Measurements from ENCODE around the gene RASSF9. TPM values are rescaled to one million over a fixed set of nuclear protein-coding genes. Genes with fewer than 3 reads are reported as not detected.

Gene RASSF9
- total RNA-seq, 1 donor from 2014 or later: not detected

GRCh38 chr12:85865890-85866289 lies 29.7 kb upstream of the RASSF9 start:
- H3K4me1 ChIP-seq: peaks cover 5% of the 10 kb centered on the region
- no peak overlapping the region for H3K4me2 ChIP-seq
- H3K9ac ChIP-seq: no peak overlapping the region
- TF ChIP-seq CTCF (IDR thresholded peaks at IDR 0.05) (no peak), EZH2phosphoT487 (IDR thresholded peaks at IDR 0.05) (no peak)
- H3K4me3 ChIP-seq: no peak overlapping the region
- H3K27me3 Mint-ChIP-seq (ENCODE audit: insufficient read depth, low read depth): peaks cover 3% of the 10 kb centered on the region
- no peak overlapping the region for H3K27ac Mint-ChIP-seq
- no peaks in the 10 kb centered on the region for H3K79me2 ChIP-seq (ENCODE audit: low read depth)
- H3K4me3 Mint-ChIP-seq: no peak overlapping the region
- H4K20me1 ChIP-seq (ENCODE audit: low read depth): no peaks in the 10 kb centered on the region
- DNase-seq (ENCODE audit: low spot score): peak; percentile 46
- H3K4me1 Mint-ChIP-seq: no peaks in the 10 kb centered on the region
- H3F3A ChIP-seq (ENCODE audit: low read depth): no peaks in the 10 kb centered on the region
- H3K9me3 ChIP-seq (ENCODE audit: low read depth): no peaks in the 10 kb centered on the region
- H3K27ac ChIP-seq: no peak overlapping the region
- H2AFZ ChIP-seq (replicated peaks): no peak overlapping the region
- no peaks in the 10 kb centered on the region for H3K36me3 ChIP-seq
- H3K27me3 ChIP-seq: no peaks in the 10 kb centered on the region
- peaks cover 2% of the 10 kb centered on the region for H3K9me3 Mint-ChIP-seq
- H3K36me3 Mint-ChIP-seq: no peaks in the 10 kb centered on the region

GRCh38 chr12:85856966-85857365 lies 20.8 kb upstream of the RASSF9 start:
- TF ChIP-seq EZH2 (IDR thresholded peaks at IDR 0.05): no peak
- TF ChIP-seq CTCF (IDR thresholded peaks at IDR 0.05): no peak
- no peak for TF ChIP-seq EZH2phosphoT487 (IDR thresholded peaks at IDR 0.05)
- H3K27me3 Mint-ChIP-seq (ENCODE audit: insufficient read depth, low read depth): no peaks in the 10 kb centered on the region
- Histone ChIP-seq H2AFZ (replicated peaks) (no peak overlapping the region), H3K27ac (no peak overlapping the region), H3K9me3 (ENCODE audit: low read depth) (no peaks in the 10 kb centered on the region), H3F3A (ENCODE audit: low read depth) (no peaks in the 10 kb centered on the region), H3K27me3 (no peaks in the 10 kb centered on the region), H3K79me2 (ENCODE audit: low read depth) (no peaks in the 10 kb centered on the region), H3K4me1 (no peaks in the 10 kb centered on the region), H3K4me2 (no peak overlapping the region), H3K4me3 (no peak overlapping the region), H3K36me3 (no peaks in the 10 kb centered on the region), H4K20me1 (ENCODE audit: low read depth) (no peaks in the 10 kb centered on the region), H3K9ac (no peak overlapping the region)
- H3K4me3 Mint-ChIP-seq: no peak overlapping the region
- no peaks in the 10 kb centered on the region for H3K4me1 Mint-ChIP-seq
- no peak overlapping the region for H3K27ac Mint-ChIP-seq
- H3K9me3 Mint-ChIP-seq: peaks cover 4% of the 10 kb centered on the region
- DNase-seq (ENCODE audit: low spot score): no peak
- no peaks in the 10 kb centered on the region for H3K36me3 Mint-ChIP-seq

- Histone ChIP-seq H4K20me1 (ENCODE audit: low read depth) (no peaks in the 10 kb centered on the region), H3K9me3 (ENCODE audit: low read depth) (no peaks in the 10 kb centered on the region), H3K9ac (no peak overlapping the region), H2AFZ (replicated peaks) (no peak overlapping the region), H3K27me3 (no peaks in the 10 kb centered on the region), H3K4me2 (no peak overlapping the region), H3K27ac (no peak overlapping the region), H3K4me3 (no peak overlapping the region), H3K36me3 (no peaks in the 10 kb centered on the region), H3K79me2 (ENCODE audit: low read depth) (no peaks in the 10 kb centered on the region), H3F3A (ENCODE audit: low read depth) (no peaks in the 10 kb centered on the region), H3K4me1 (no peaks in the 10 kb centered on the region)
- Mint-ChIP-seq H3K4me1 (no peaks in the 10 kb centered on the region), H3K4me3 (no peak overlapping the region), H3K27ac (no peak overlapping the region), H3K27me3 (ENCODE audit: insufficient read depth, low read depth) (no peaks in the 10 kb centered on the region), H3K9me3 (no peaks in the 10 kb centered on the region), H3K36me3 (no peaks in the 10 kb centered on the region)
- no peak for DNase-seq (ENCODE audit: low spot score)
- no peak for TF ChIP-seq EZH2phosphoT487 (IDR thresholded peaks at IDR 0.05)
- no peak for TF ChIP-seq EZH2 (IDR thresholded peaks at IDR 0.05)
- no peak for TF ChIP-seq CTCF (IDR thresholded peaks at IDR 0.05)
These were observed 19.1 kb upstream of the RASSF9 start for GRCh38 chr12:85855305-85855704.

- Histone ChIP-seq H4K20me1 (ENCODE audit: low read depth) (no peaks in the 10 kb centered on the region), H3F3A (ENCODE audit: low read depth) (no peaks in the 10 kb centered on the region), H3K27ac (no peak overlapping the region), H3K9me3 (ENCODE audit: low read depth) (no peaks in the 10 kb centered on the region), H3K4me3 (no peak overlapping the region), H3K27me3 (no peaks in the 10 kb centered on the region), H2AFZ (replicated peaks) (no peak overlapping the region), H3K9ac (no peak overlapping the region), H3K4me1 (no peaks in the 10 kb centered on the region), H3K36me3 (no peaks in the 10 kb centered on the region), H3K79me2 (ENCODE audit: low read depth) (no peaks in the 10 kb centered on the region), H3K4me2 (no peak overlapping the region)
- Mint-ChIP-seq H3K9me3 (peaks cover 2% of the 10 kb centered on the region), H3K27me3 (ENCODE audit: insufficient read depth, low read depth) (no peaks in the 10 kb centered on the region), H3K4me1 (no peaks in the 10 kb centered on the region), H3K4me3 (no peak overlapping the region), H3K36me3 (no peaks in the 10 kb centered on the region), H3K27ac (no peak overlapping the region)
- DNase-seq (ENCODE audit: low spot score): no peak
- TF ChIP-seq EZH2 (IDR thresholded peaks at IDR 0.05) (no peak), EZH2phosphoT487 (IDR thresholded peaks at IDR 0.05) (no peak), CTCF (IDR thresholded peaks at IDR 0.05) (no peak)
These were observed 13.1 kb upstream of the RASSF9 start for GRCh38 chr12:85849344-85849743.
